DND-41 (cell line): ENCODE results near the gene SERGEF.

Experiments used
- EZH2 ChIP-seq: IDR thresholded peaks from 3 replicates; pipeline ENCODE4 v1.6.1; 2012; ENCODE audit warnings: borderline replicate concordance, low read depth, mild to moderate bottlenecking, moderate library complexity, low read length, inconsistent platforms; ENCODE audit not compliant: severe bottlenecking
- TF ChIP-seq, protein P1 (sequence below): IDR thresholded peaks from 2 replicates; pipeline ENCODE4 v1.5.1; 2012; ENCODE audit warnings: borderline replicate concordance, low read length, moderate library complexity, mild to moderate bottlenecking; ENCODE audit not compliant: poor library complexity, severe bottlenecking; ENCODE audit errors: extremely low read depth

DNA sequence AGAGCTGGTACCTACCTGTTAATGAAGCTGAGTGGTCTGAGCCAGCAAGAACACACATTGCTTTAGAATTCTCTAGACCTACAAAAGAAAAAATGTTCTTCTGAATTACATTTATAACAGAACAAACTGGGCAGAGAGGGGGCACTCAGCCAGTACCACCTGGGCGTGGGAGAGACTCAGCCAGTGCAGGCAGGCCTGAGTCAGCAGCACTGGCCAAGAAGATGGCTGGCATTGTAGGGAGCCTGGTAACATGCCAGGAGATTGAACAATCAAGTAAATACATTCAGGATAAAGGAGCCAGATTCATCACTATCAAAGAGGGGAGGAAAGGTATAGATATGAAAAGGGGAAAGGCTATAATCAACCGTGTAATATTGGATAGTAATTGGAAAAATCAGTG lies 19.9 kb downstream of the SERGEF start:
- TF ChIP-seq, protein P1, sequence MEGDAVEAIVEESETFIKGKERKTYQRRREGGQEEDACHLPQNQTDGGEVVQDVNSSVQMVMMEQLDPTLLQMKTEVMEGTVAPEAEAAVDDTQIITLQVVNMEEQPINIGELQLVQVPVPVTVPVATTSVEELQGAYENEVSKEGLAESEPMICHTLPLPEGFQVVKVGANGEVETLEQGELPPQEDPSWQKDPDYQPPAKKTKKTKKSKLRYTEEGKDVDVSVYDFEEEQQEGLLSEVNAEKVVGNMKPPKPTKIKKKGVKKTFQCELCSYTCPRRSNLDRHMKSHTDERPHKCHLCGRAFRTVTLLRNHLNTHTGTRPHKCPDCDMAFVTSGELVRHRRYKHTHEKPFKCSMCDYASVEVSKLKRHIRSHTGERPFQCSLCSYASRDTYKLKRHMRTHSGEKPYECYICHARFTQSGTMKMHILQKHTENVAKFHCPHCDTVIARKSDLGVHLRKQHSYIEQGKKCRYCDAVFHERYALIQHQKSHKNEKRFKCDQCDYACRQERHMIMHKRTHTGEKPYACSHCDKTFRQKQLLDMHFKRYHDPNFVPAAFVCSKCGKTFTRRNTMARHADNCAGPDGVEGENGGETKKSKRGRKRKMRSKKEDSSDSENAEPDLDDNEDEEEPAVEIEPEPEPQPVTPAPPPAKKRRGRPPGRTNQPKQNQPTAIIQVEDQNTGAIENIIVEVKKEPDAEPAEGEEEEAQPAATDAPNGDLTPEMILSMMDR, result no peak
- TF ChIP-seq EZH2, result no peak
